Left lung (tissue), 10 donors: ENCODE results near the gene IL17REL. TPM values are rescaled to one million over a fixed set of nuclear protein-coding genes. Genes with fewer than 3 reads are reported as not detected.
A peak's percentile ranks its signal among the peaks of the same experiment; 100 is the strongest.

ENCODE experiments used
- ATAC-seq: fragments of 200-7000 bp; cut with Tn5 transposase; one replicate; pipeline ENCODE4 v1.9.1; 2020; ENCODE audit warnings: moderate library complexity
- DNase-seq, 4 donors: peaks; one replicate each; pipeline ENCODE4 v3.0.0-alpha.2; 2013 to 2020
- H3K27ac ChIP-seq, 2 donors: fragments of 200-600 bp; sonication (generic) in 1 of 2; one replicate each; pipeline versions ENCODE4 v1.5.0 to v1.8.0; 2020 to 2021
- H3K27me3 ChIP-seq, 2 donors: fragments of 200-600 bp; sonication (generic) in 1 of 2; one replicate each; pipeline versions ENCODE4 v1.5.0 to v1.8.0; 2020 to 2021
- H3K36me3 ChIP-seq, 2 donors: fragments of 200-600 bp; sonication (generic) in 1 of 2; one replicate each; pipeline versions ENCODE4 v1.5.0 to v1.8.0; 2020 to 2021
- H3K4me1 ChIP-seq, 2 donors: fragments of 200-600 bp; one replicate each; pipeline ENCODE4 v1.8.0; 2021
- H3K4me3 ChIP-seq, 2 donors: fragments of 200-600 bp; sonication (generic) in 1 of 2; one replicate each; pipeline versions ENCODE4 v1.5.0 to v1.8.0; 2020 to 2021; ENCODE audit warnings: mild to moderate bottlenecking in 1 of 2
- H3K9me3 ChIP-seq, 2 donors: fragments of 200-600 bp; sonication (generic) in 1 of 2; one replicate each; pipeline versions ENCODE4 v1.5.0 to v1.8.0; 2020 to 2021
- CTCF ChIP-seq, 2 donors: fragments of 200-600 bp; sonication (generic) in 1 of 2; IDR thresholded peaks; one replicate each; pipeline versions ENCODE4 v1.5.0 to v1.8.0; 2021; ENCODE audit warnings: antibody characterized with exemption in 2 of 2
- intact Hi-C, 2 donors: fragments of 100-400 bp; cut with DNase I; formaldehyde crosslinking; loops; one replicate each; pipeline versions ENCODE4 v1.11.2 to v1.14.2; 2022
- polyA plus RNA-seq, 6 donors: library from polyadenylated mRNA; unstranded; fragments of 120-200 nt; gene quantifications; one replicate each; pipeline ENCODE4 v1.2.1, GENCODE V29; 2013; ENCODE audit not compliant: insufficient read length in 6 of 6
- total RNA-seq, 2 donors: library from RNA; stranded (reverse); fragmentation: NEBNext Ultra II Directional; extraction: Animal tissue kit (Norgen Biotek cat#: 25700); gene quantifications; one replicate each; pipeline ENCODE4 v1.2.1, GENCODE V29; 2021
- donor health status: DM: no; HTN: yes; CAD: no.
- donor health status: DM: no; HTN: no; CAD: no.

IL17REL gene
- total and polyA plus RNA-seq, 8 donors: 0.06 to 0.17 (median 0.07) TPM; not detected in 3

DNA sequence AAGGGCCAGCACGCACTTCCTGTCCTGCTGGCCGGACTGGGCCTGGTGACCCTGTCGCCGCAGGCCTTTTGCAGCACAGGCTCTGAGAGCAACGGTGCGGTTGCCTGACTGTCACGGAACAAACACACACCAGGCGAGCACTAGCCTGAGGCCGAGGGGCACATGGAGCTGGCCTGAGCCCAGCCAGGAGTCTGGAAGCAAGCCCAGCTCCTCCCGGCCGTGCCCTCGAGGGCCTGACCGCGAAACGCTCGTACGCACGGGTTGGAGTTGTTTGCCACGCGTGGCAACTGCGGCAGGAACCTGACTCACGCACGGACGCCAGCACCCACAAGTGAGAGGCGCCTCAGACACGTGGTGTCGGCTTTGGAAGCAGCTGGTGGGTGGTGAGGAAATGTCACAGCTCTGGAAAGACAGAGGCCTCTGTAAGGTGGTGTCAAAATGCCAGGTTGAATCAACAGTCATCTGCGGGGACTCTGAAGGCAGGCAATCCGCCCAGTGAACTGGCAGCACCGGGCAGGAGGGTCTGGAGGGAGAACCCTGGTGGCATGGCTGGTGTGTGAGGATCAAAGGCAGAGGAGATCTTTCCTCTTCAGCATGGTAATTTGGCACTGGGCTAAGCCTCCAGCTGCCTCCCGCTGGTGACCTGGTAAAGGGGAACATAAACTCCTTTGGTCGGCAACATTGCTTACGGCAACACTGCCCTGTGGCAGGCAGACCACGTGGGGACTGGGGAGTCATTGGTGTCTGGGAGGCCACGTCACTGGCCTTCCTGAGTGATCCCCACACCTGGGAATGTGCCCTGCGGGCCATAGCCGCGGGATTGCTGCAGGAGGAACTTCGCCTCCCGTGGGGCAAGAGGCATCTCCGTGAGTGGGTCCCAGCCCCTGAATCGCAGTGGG is 15.3 kb upstream of the IL17REL start:
- TF ChIP-seq CTCF (IDR thresholded peaks at IDR 0.05): no peak
- H3K9me3 ChIP-seq: no peaks in the 10 kb centered on the region
- H3K4me3 ChIP-seq: no peak overlapping the region
- no peak overlapping the region for H3K27ac ChIP-seq
- peaks cover 3 to 10% of the 10 kb centered on the region in 2 donors for H3K4me1 ChIP-seq
- intact Hi-C loops: no loop called here
- peaks cover 5 to 57% of the 10 kb centered on the region in 2 donors for H3K27me3 ChIP-seq
- H3K36me3 ChIP-seq: no peaks in the 10 kb centered on the region
- peak; percentile 30 for ATAC-seq
- peak in 1 of 4 donors; percentile 78 for DNase-seq

GRCh38 chr22:50025993-50026392 is 13.4 kb upstream of the IL17REL start:
- no peaks in the 10 kb centered on the region for H3K36me3 ChIP-seq
- peaks cover 5 to 38% of the 10 kb centered on the region in 2 donors for H3K27me3 ChIP-seq
- no peaks in the 10 kb centered on the region for H3K9me3 ChIP-seq
- no peak overlapping the region for H3K27ac ChIP-seq
- DNase-seq (no peak), ATAC-seq (no peak)
- no peak overlapping the region for H3K4me3 ChIP-seq
- intact Hi-C loops: no loop called here
- H3K4me1 ChIP-seq: peaks cover 3 to 10% of the 10 kb centered on the region in 2 donors
- no peak for TF ChIP-seq CTCF (IDR thresholded peaks at IDR 0.05)

- no peak for ATAC-seq
- H3K4me3 ChIP-seq: no peak overlapping the region
- H3K27ac ChIP-seq: no peak overlapping the region
- peaks cover 12 to 30% of the 10 kb centered on the region in 2 donors for H3K27me3 ChIP-seq
- intact Hi-C loops: no loop called here
- no peak for DNase-seq
- H3K9me3 ChIP-seq: no peaks in the 10 kb centered on the region
- H3K36me3 ChIP-seq: no peaks in the 10 kb centered on the region
- no peaks in the 10 kb centered on the region for H3K4me1 ChIP-seq
- no peak for TF ChIP-seq CTCF (IDR thresholded peaks at IDR 0.05)
These were observed 9.7 kb upstream of the IL17REL start for GRCh38 chr22:50022171-50022819.

DNA sequence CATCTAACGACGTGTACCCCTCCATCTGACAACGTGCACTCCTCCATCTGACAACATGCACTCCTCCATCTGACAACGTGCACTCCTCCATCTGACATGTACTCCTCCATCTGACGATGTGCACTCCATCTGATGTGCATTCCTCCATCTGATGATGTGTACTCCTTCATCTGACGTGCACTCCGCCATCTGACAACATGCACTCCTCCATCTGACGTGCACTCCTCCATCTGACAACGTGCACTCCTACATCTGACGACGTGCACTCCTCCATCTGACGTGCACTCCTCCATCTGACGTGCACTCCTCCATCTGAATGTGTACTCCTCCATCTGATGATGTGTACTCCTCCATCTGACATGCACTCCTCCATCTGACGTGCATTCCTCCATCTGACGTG is 8.0 kb upstream of the IL17REL start:
- Histone ChIP-seq H3K27me3 (peaks cover 22 to 42% of the 10 kb centered on the region in 2 donors), H3K4me1 (no peaks in the 10 kb centered on the region), H3K9me3 (no peaks in the 10 kb centered on the region), H3K4me3 (no peak overlapping the region), H3K36me3 (no peaks in the 10 kb centered on the region), H3K27ac (no peak overlapping the region)
- DNase-seq: no peak
- no peak for TF ChIP-seq CTCF (IDR thresholded peaks at IDR 0.05)
- intact Hi-C loops: no loop called here
- ATAC-seq: no peak

DNA sequence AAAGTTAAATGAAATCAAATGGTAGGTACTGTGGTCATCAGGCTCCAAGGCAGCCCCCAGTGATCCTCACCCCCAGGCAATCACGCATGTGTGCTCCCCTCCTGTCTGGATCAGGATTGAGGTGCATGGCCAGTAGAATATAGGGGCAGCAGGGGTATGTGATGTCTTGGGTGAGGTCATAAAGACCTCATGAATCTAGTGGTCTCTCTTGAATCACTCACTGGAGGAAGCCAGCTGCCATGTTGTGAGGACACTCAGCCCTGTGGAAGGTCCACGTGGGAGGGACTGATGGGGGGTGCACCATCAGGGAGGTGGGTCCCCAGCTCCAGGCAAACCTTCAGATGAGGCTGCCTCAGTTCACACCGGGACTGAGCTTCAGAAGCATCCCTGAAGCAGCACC is 6.8 kb upstream of the IL17REL start:
- no peak overlapping the region for H3K27ac ChIP-seq
- no peaks in the 10 kb centered on the region for H3K36me3 ChIP-seq
- TF ChIP-seq CTCF (IDR thresholded peaks at IDR 0.05): no peak
- H3K4me1 ChIP-seq: peaks cover 5 to 7% of the 10 kb centered on the region in 2 donors
- no peak overlapping the region for H3K4me3 ChIP-seq
- ATAC-seq: no peak
- intact Hi-C loops: no loop called here
- H3K9me3 ChIP-seq: no peaks in the 10 kb centered on the region
- H3K27me3 ChIP-seq: peaks cover 31 to 49% of the 10 kb centered on the region in 2 donors
- no peak for DNase-seq
